Mesenchymal stem cell (in vitro differentiated cells and primary cell): ENCODE results near the gene KDM4C.

ENCODE experiments used
- DNase-seq: peaks from one replicate; pipeline ENCODE4 v3.0.0-alpha.2; 2013
- H2AFZ ChIP-seq: one replicate; pipeline ENCODE4 v1.6.1; 2013; ENCODE audit warnings: low read depth, mild to moderate bottlenecking, control low read depth, inconsistent platforms, low read length, moderate library complexity
- H2AK5ac ChIP-seq: 2 replicates; pipeline ENCODE4 v1.6.1; 2013; ENCODE audit warnings: low read length, moderate library complexity, mild to moderate bottlenecking, inconsistent platforms; ENCODE audit not compliant: severe bottlenecking
- H2BK120ac ChIP-seq: one replicate; pipeline ENCODE4 v1.6.1; 2013; ENCODE audit warnings: low read depth, mild to moderate bottlenecking, inconsistent platforms, low read length, moderate library complexity
- H2BK12ac ChIP-seq, 2 experiments: one replicate each; pipeline ENCODE4 v1.6.1; 2013; ENCODE audit warnings: inconsistent platforms in 2 of 2, low read length in 2 of 2, mild to moderate bottlenecking in 2 of 2, moderate library complexity in 2 of 2, control low read depth in 1 of 2
- H2BK15ac ChIP-seq: one replicate; pipeline ENCODE4 v1.6.1; 2013; ENCODE audit warnings: mild to moderate bottlenecking, low read depth, inconsistent platforms; ENCODE audit not compliant: poor library complexity, severe bottlenecking
- H2BK5ac ChIP-seq: 2 replicates; pipeline ENCODE4 v1.6.1; 2013; ENCODE audit warnings: low read depth, mild to moderate bottlenecking, low read length, control low read depth, inconsistent platforms; ENCODE audit not compliant: poor library complexity, severe bottlenecking
- H3K14ac ChIP-seq, 2 experiments: one replicate each; pipeline ENCODE4 v1.6.1; 2013; ENCODE audit warnings: inconsistent platforms in 2 of 2, low read length in 2 of 2, control low read depth in 1 of 2, mild to moderate bottlenecking in 1 of 2, moderate library complexity in 1 of 2
- H3K18ac ChIP-seq, 2 experiments: one replicate each; pipeline ENCODE4 v1.6.1; 2013; ENCODE audit warnings: inconsistent platforms in 2 of 2, low read length in 2 of 2, control low read depth in 1 of 2, low read depth in 1 of 2, mild to moderate bottlenecking in 1 of 2
- H3K23ac ChIP-seq, 2 experiments: one replicate each; pipeline ENCODE4 v1.6.1; 2013; ENCODE audit warnings: inconsistent platforms in 2 of 2, low read length in 2 of 2, mild to moderate bottlenecking in 2 of 2, moderate library complexity in 2 of 2, control low read depth in 1 of 2
- H3K27ac ChIP-seq: 2 replicates; pipeline ENCODE4 v1.5.1; 2013; ENCODE audit warnings: mild to moderate bottlenecking, moderate library complexity, low read length, control low read depth, inconsistent platforms; ENCODE audit not compliant: poor library complexity, severe bottlenecking
- H3K27me3 ChIP-seq, 2 experiments: 2 replicates each; pipeline versions ENCODE4 v1.6.1 to v1.7.0; 2013; ENCODE audit warnings: low read length in 2 of 2, mild to moderate bottlenecking in 2 of 2, moderate library complexity in 2 of 2, control low read depth in 1 of 2, inconsistent platforms in 1 of 2; ENCODE audit not compliant: control insufficient read depth in 1 of 2, insufficient read depth in 1 of 2
- H3K36me3 ChIP-seq, 2 experiments: 2 replicates each; pipeline versions ENCODE4 v1.6.1 to v1.7.0; 2013; ENCODE audit warnings: low read length in 2 of 2, control low read depth in 1 of 2, inconsistent platforms in 1 of 2, low read depth in 1 of 2, mild to moderate bottlenecking in 1 of 2; ENCODE audit not compliant: insufficient read depth in 2 of 2, control insufficient read depth in 1 of 2
- H3K4ac ChIP-seq, 2 experiments: one replicate each; pipeline ENCODE4 v1.6.1; 2013; ENCODE audit warnings: inconsistent platforms in 2 of 2, low read length in 2 of 2, mild to moderate bottlenecking in 2 of 2, moderate library complexity in 2 of 2, control low read depth in 1 of 2, low read depth in 1 of 2
- H3K4me1 ChIP-seq: 2 replicates; pipeline ENCODE4 v1.6.1; 2013; ENCODE audit warnings: low read depth, low read length, control low read depth; ENCODE audit not compliant: control insufficient read depth, insufficient read depth
- H3K4me2 ChIP-seq: 2 replicates; pipeline ENCODE4 v1.6.1; 2013; ENCODE audit warnings: low read length, mild to moderate bottlenecking, inconsistent platforms; ENCODE audit not compliant: poor library complexity, severe bottlenecking
- H3K4me3 ChIP-seq, 2 experiments: 2 replicates each; pipeline versions ENCODE4 v1.5.1 to v1.7.0; 2013; ENCODE audit warnings: low read length in 2 of 2, mild to moderate bottlenecking in 2 of 2, control low read depth in 1 of 2, low read depth in 1 of 2; ENCODE audit not compliant: insufficient read depth in 1 of 2
- H3K79me1 ChIP-seq: replicated peaks from 2 replicates; pipeline ENCODE4 v1.6.1; 2013; ENCODE audit warnings: mild to moderate bottlenecking, control low read depth, low read length, inconsistent platforms; ENCODE audit not compliant: poor library complexity, severe bottlenecking
- H3K9ac ChIP-seq: 2 replicates; pipeline ENCODE4 v1.7.0; 2013; ENCODE audit warnings: mild to moderate bottlenecking, low read length, moderate library complexity
- H3K9me3 ChIP-seq: 2 replicates; pipeline ENCODE4 v1.7.0; 2013; ENCODE audit warnings: mild to moderate bottlenecking, low read length; ENCODE audit not compliant: control insufficient read depth
- H4K8ac ChIP-seq: one replicate; pipeline ENCODE4 v1.6.1; 2013; ENCODE audit warnings: inconsistent platforms, mild to moderate bottlenecking, low read length, moderate library complexity
- H4K91ac ChIP-seq: one replicate; pipeline ENCODE4 v1.6.1; 2013; ENCODE audit warnings: mild to moderate bottlenecking, low read length, inconsistent platforms
- WGBS: methylation state at CpG from one replicate; pipeline ENCODE4 v1.1.7; 2013; ENCODE audit warnings: mixed read lengths; 5-methylcytosine and 5-hydroxymethylcytosine counted together

KDM4C gene

GRCh38 chr9:7176561-7176960 is 418.8 kb downstream of the KDM4C start:
- Histone ChIP-seq H3K9me3 (no peaks in the 10 kb centered on the region), H3K79me1 (no peaks in the 10 kb centered on the region), H3K23ac (no peak overlapping the region), H3K27me3 (no peaks in the 10 kb centered on the region), H2BK12ac (no peak overlapping the region), H3K9ac (no peak overlapping the region), H2AFZ (no peak overlapping the region), H3K4me3 (no peak overlapping the region), H4K8ac (no peak overlapping the region), H3K4me2 (no peak overlapping the region), H2BK120ac (no peak overlapping the region), H2AK5ac (no peak overlapping the region), H3K4ac (no peak overlapping the region), H2BK15ac (no peak overlapping the region), H3K18ac (no peak overlapping the region), H3K27ac (no peak overlapping the region), H2BK5ac (no peak overlapping the region), H4K91ac (no peak overlapping the region), H3K14ac (no peak overlapping the region), H3K36me3 (peaks cover 0 to 13% of the 10 kb centered on the region in 2 experiments), H3K4me1 (no peaks in the 10 kb centered on the region)
- WGBS, result 100% methylated on average over 1 of the region's 1 CpG
- DNase-seq, result no peak

- Histone ChIP-seq H2AFZ (no peak overlapping the region), H3K4me2 (no peak overlapping the region), H3K27me3 (no peaks in the 10 kb centered on the region), H3K9me3 (no peaks in the 10 kb centered on the region), H2BK120ac (no peak overlapping the region), H3K14ac (no peak overlapping the region), H3K18ac (no peak overlapping the region), H3K4me3 (no peak overlapping the region), H2BK5ac (no peak overlapping the region), H3K27ac (no peak overlapping the region), H2BK12ac (no peak overlapping the region), H3K79me1 (no peaks in the 10 kb centered on the region), H4K8ac (no peak overlapping the region), H3K36me3 (peaks cover 0 to 13% of the 10 kb centered on the region in 2 experiments), H3K4me1 (no peaks in the 10 kb centered on the region), H2AK5ac (no peak overlapping the region), H3K4ac (no peak overlapping the region), H3K9ac (no peak overlapping the region), H4K91ac (no peak overlapping the region), H2BK15ac (no peak overlapping the region), H3K23ac (no peak overlapping the region)
- WGBS, result 80% methylated on average over 2 of the region's 3 CpGs
- DNase-seq, result peak; percentile 10
These were observed 419.6 kb downstream of the KDM4C start for GRCh38 chr9:7177383-7177782.

GRCh38 chr9:7178729-7179128 is 421.0 kb downstream of the KDM4C start:
- Histone ChIP-seq H3K18ac (no peak overlapping the region), H2BK120ac (no peak overlapping the region), H3K9ac (no peak overlapping the region), H3K23ac (no peak overlapping the region), H4K91ac (no peak overlapping the region), H4K8ac (no peak overlapping the region), H2BK12ac (no peak overlapping the region), H3K4ac (no peak overlapping the region), H2BK5ac (no peak overlapping the region), H3K4me2 (no peak overlapping the region), H3K27ac (no peak overlapping the region), H2AFZ (no peak overlapping the region), H2BK15ac (no peak overlapping the region), H3K9me3 (no peaks in the 10 kb centered on the region), H3K79me1 (no peaks in the 10 kb centered on the region), H3K27me3 (no peaks in the 10 kb centered on the region), H3K4me1 (no peaks in the 10 kb centered on the region), H3K36me3 (peaks cover 0 to 13% of the 10 kb centered on the region in 2 experiments), H2AK5ac (no peak overlapping the region), H3K14ac (no peak overlapping the region), H3K4me3 (no peak overlapping the region)
- no peak for DNase-seq
- 69% methylated on average over 7 of the region's 7 CpGs for WGBS

- no peaks in the 10 kb centered on the region for H3K4me1 ChIP-seq
- H3K79me1 ChIP-seq, result no peaks in the 10 kb centered on the region
- no peak overlapping the region for H3K23ac ChIP-seq
- no peak for DNase-seq
- H2AK5ac ChIP-seq, result no peak overlapping the region
- no peak overlapping the region for H2BK15ac ChIP-seq
- no peak overlapping the region for H3K4ac ChIP-seq
- no peak overlapping the region for H4K91ac ChIP-seq
- no peak overlapping the region for H3K27ac ChIP-seq
- H2AFZ ChIP-seq, result no peak overlapping the region
- no peak overlapping the region for H3K14ac ChIP-seq
- H2BK5ac ChIP-seq, result no peak overlapping the region
- peaks cover 0 to 8% of the 10 kb centered on the region in 2 experiments for H3K36me3 ChIP-seq
- no peak overlapping the region for H2BK120ac ChIP-seq
- WGBS, result 91% methylated on average over 4 of the region's 5 CpGs
- no peak overlapping the region for H3K4me3 ChIP-seq
- no peak overlapping the region for H3K18ac ChIP-seq
- no peaks in the 10 kb centered on the region for H3K9me3 ChIP-seq
- H2BK12ac ChIP-seq, result no peak overlapping the region
- no peak overlapping the region for H3K9ac ChIP-seq
- H3K4me2 ChIP-seq, result no peak overlapping the region
- no peaks in the 10 kb centered on the region for H3K27me3 ChIP-seq
- H4K8ac ChIP-seq, result no peak overlapping the region
These were observed 422.5 kb downstream of the KDM4C start for GRCh38 chr9:7180247-7180646.
